Measurements from ENCODE around the gene FGR. TPM values are rescaled to one million over a fixed set of nuclear protein-coding genes. Genes with fewer than 3 reads are reported as not detected.

Gene FGR
- total RNA-seq, 1 experiment from 2014 or later = not detected

DNA sequence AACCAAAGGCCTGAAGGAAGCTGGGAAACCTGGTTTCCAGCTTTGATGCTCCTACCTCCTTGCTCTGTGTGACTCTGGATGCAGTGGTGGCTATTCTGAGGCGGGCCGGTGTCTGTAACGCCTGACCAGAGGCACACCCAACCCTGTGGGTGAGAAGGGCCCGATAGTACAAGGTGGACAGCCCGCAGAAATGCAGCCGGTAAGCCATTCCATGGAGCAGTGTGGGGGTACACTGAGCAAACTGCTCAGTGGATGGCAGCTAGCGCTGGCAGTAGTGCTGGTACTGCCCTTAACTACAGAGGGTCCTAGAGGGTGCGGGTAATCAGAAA lies 67.0 kb downstream of the FGR start:
- no peak for DNase-seq (ENCODE audit: low read depth, low spot score)
- in situ Hi-C loops (cut with HindIII; ENCODE audit: low pct_unique_long_range_greater_than_20kb, low sequenced_read_pairs) = no loop called here

DNA sequence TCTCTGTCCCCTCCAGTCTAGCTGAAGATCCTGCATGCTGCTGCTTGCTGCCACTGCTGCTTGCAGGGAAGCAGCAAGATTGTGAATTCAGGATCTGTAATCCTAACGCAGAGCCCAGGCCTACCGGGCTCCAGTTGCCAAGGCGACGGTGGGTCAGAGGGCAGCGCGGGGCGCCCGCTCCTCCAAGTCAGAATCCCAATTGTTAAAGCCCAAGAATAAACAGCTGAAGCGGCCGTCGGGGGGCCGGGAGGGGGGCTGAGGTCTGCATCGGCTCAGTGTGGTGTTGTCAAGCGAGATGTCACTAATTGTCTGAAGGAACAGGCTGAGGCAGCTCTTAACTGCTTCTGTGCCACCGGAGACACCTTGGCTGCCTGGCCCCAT lies 67.8 kb downstream of the FGR start:
- DNase-seq (ENCODE audit: low read depth, low spot score) = no peak
- in situ Hi-C loops (cut with HindIII; ENCODE audit: low pct_unique_long_range_greater_than_20kb, low sequenced_read_pairs) = no loop called here

GRCh38 chr1:27566462-27567145 lies 68.4 kb downstream of the FGR start:
- in situ Hi-C loops (cut with HindIII; ENCODE audit: low pct_unique_long_range_greater_than_20kb, low sequenced_read_pairs) = no loop called here
- no peak for DNase-seq (ENCODE audit: low read depth, low spot score)

- in situ Hi-C loops (cut with HindIII; ENCODE audit: low pct_unique_long_range_greater_than_20kb, low sequenced_read_pairs) = no loop called here
Observed at GRCh38 chr1:27564710-27565649, 70.0 kb downstream of the FGR start.

DNA sequence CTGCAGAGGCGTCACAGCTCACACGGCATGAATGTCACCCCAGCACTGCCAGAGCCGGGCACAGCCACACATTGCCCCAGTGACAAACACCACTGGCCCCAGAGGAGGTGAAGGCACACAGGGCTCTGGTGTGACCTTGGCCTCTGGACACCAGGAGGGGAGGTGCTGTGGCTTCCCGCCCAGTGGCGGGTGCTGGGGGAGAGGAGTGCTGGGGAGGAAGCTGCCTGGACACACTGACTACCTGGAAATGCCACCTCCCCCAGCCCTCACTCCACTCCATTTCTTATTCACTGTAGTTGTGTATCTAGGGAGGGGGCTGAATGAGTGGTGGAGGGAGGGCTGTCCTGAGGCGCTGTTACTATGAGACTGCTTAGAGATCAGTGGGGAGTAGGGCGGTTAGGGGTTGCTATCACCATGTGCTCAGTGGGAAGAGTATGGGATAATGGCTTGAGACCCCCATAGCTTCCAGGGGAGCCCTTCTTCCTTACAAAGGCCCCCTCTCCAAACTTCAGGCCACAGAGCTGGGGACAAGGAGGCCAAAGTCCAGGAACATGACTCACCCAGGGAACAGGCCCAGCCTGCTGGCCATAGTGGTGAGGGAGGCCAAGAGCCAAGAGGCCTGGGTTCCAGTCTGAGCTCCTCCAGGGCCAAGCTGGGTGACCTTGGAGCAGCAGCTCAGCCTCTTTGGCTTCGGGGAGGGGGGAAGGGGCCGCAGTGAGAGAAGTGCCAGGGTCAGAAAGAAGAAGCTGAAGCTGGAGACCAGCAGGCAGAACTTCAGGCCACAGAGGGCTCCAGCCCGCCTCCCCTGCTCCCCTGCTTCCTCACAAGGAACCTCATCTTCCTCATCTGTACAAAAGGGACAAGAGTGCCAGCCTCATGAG lies 71.2 kb downstream of the FGR start:
- no peak for DNase-seq (ENCODE audit: low read depth, low spot score)

More at GRCh38 chr1:27564710-27565649, 70.0 kb downstream of the FGR start:
- no peak for DNase-seq (ENCODE audit: low read depth, low spot score)

DNA sequence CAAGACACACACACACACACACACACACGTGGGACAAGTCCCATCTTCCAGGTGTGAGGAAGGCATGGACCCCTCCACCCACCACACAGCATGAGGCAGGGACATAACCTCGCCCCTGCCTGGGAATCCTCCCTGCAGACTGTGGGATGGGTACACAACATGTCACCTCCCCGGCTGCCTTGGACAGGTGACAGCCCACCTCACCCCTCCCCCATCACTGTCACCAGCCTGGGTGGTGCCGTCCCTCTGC lies 71.7 kb downstream of the FGR start:
- no peak for DNase-seq (ENCODE audit: low read depth, low spot score)
- in situ Hi-C loops (cut with HindIII; ENCODE audit: low pct_unique_long_range_greater_than_20kb, low sequenced_read_pairs) = no loop called here

More for the DNA sequence above, 71.2 kb downstream of the FGR start:
- in situ Hi-C loops (cut with HindIII; ENCODE audit: low pct_unique_long_range_greater_than_20kb, low sequenced_read_pairs) = no loop called here

GRCh38 chr1:27562534-27563340 lies 72.2 kb downstream of the FGR start:
- no peak for DNase-seq (ENCODE audit: low read depth, low spot score)
- in situ Hi-C loops (cut with HindIII; ENCODE audit: low pct_unique_long_range_greater_than_20kb, low sequenced_read_pairs) = no loop called here

Small RNA genes lying within 50 kb of the gene (small RNA-seq; reads per million reads assigned to genes)
- gene AL031729.1 = 0 reads per million in 2 experiments
- 0 reads per million in 2 experiments for gene RNU6-949P

Other genes with a start within 250 kb of the FGR start
- 1.7 and 2.1 TPM in 2 replicates for gene GPR3, start 242.6 kb downstream of the FGR start, total RNA-seq (2014; rRNA removed; shearing (Covaris generic))
- 9.7 and 11.0 TPM in 2 replicates for gene WASF2, start 145.0 kb downstream of the FGR start, total RNA-seq (2014; rRNA removed; shearing (Covaris generic))
- 4.4 TPM in 2 replicates for gene AHDC1, start 31.0 kb downstream of the FGR start, total RNA-seq (2014; rRNA removed; shearing (Covaris generic))
- gene IFI6, start 37.0 kb upstream of the FGR start, total RNA-seq (2014; rRNA removed; shearing (Covaris generic)) = 56.8 and 67.2 TPM in 2 replicates
- gene FAM76A, start 90.8 kb upstream of the FGR start, total RNA-seq (2014; rRNA removed; shearing (Covaris generic)) = 9.8 and 10.1 TPM in 2 replicates
- 29.0 and 30.5 TPM in 2 replicates for gene STX12, start 138.0 kb upstream of the FGR start, total RNA-seq (2014; rRNA removed; shearing (Covaris generic))
- gene PPP1R8, start 195.6 kb upstream of the FGR start, total RNA-seq (2014; rRNA removed; shearing (Covaris generic)) = 38.7 and 41.2 TPM in 2 replicates
- gene THEMIS2, start 237.4 kb upstream of the FGR start, total RNA-seq (2014; rRNA removed; shearing (Covaris generic)) = 63.5 and 66.1 TPM in 2 replicates

Data from SK-MEL-5 (cell line).